NCI-H2196 (cell line): Measurements from ENCODE around the gene SLC9A5.

Experiments
- DNase-seq: peaks from one replicate; lab custom pipeline; 2025; ENCODE audit not compliant: unreplicated experiment; lab: John Stamatoyannopoulos, UW

SLC9A5 gene

GRCh38 chr16:67248401-67249177 lies at the start of gene SLC9A5:
Gene SLC9A5, plus strand, starts transcription at chr16:67248979. Its CDS starts 36 bp downstream, at chr16:67249015.
- DNase-seq: no peak

GRCh38 chr16:67199011-67199807 lies 49.6 kb upstream of the SLC9A5 start, which contains the start of gene ELMO3:
Gene ELMO3, plus strand, starts transcription at chr16:67199131. Its CDS starts 196 bp downstream, at chr16:67199327.
- DNase-seq: no peak

GRCh38 chr16:67199808-67200198 lies 49.0 kb upstream of the SLC9A5 start:
- no peak for DNase-seq

GRCh38 chr16:67200491-67200890 lies 48.3 kb upstream of the SLC9A5 start:
- no peak for DNase-seq

- no peak for DNase-seq
These were observed 47.1 kb upstream of the SLC9A5 start for GRCh38 chr16:67201411-67202345.

GRCh38 chr16:67202426-67202825 lies 46.4 kb upstream of the SLC9A5 start:
- DNase-seq: no peak

- no peak for DNase-seq
These were observed 45.8 kb upstream of the SLC9A5 start for GRCh38 chr16:67202956-67203493.

- no peak for DNase-seq
These were observed 44.7 kb upstream of the SLC9A5 start for GRCh38 chr16:67204076-67204475.

- DNase-seq: no peak
These were observed 42.5 kb upstream of the SLC9A5 start for GRCh38 chr16:67206129-67206837.

GRCh38 chr16:67206838-67207248 lies 41.9 kb upstream of the SLC9A5 start:
- no peak for DNase-seq

- peak; percentile 64 for DNase-seq
These were observed 41.3 kb upstream of the SLC9A5 start for GRCh38 chr16:67207249-67208091.

- DNase-seq: no peak
These were observed 40.5 kb upstream of the SLC9A5 start for GRCh38 chr16:67208154-67208896.

- DNase-seq: no peak
These were observed 39.2 kb upstream of the SLC9A5 start for GRCh38 chr16:67209565-67209964.

GRCh38 chr16:67210069-67210937 lies 38.5 kb upstream of the SLC9A5 start:
- DNase-seq: no peak

GRCh38 chr16:67211674-67212073 lies 37.1 kb upstream of the SLC9A5 start:
- no peak for DNase-seq

- no peak for DNase-seq
These were observed 36.0 kb upstream of the SLC9A5 start for GRCh38 chr16:67212766-67213165.

GRCh38 chr16:67213197-67214019 lies 35.4 kb upstream of the SLC9A5 start:
- no peak for DNase-seq
